Measurements from ENCODE around the gene YWHAG.
"Not testable (repeated sequence)": the region's sequence is repeated elsewhere in the genome, so short reads cannot be mapped to it uniquely, and the experiment has no call there.

The YWHAG gene

GRCh38 chr7:76338298-76339084, 20.3 kb downstream of the YWHAG start:
- H3F3A ChIP-seq (ENCODE audit: insufficient read depth, low read length) = no peaks in the 10 kb centered on the region
- H4K20me1 ChIP-seq (ENCODE audit: insufficient read depth, low read length) = peaks cover 16% of the 10 kb centered on the region
- no peak overlapping the region for H2AFZ ChIP-seq (ENCODE audit: low read length)
- H3K9ac ChIP-seq (ENCODE audit: low read length) = no peak overlapping the region
- no peak overlapping the region for H3K4me2 ChIP-seq (ENCODE audit: low read length)
- no peak overlapping the region for H3K27ac ChIP-seq (ENCODE audit: low read depth, low read length, poor library complexity, severe bottlenecking)
- H3K36me3 ChIP-seq (ENCODE audit: insufficient read depth, low read length) = peaks cover 92% of the 10 kb centered on the region
- H3K4me1 ChIP-seq (ENCODE audit: insufficient read depth, low read length, severe bottlenecking) = no peaks in the 10 kb centered on the region
- TF ChIP-seq EZH2 (IDR thresholded peaks at IDR 0.05; ENCODE audit: borderline replicate concordance, low read length) (no peak), CTCF (IDR thresholded peaks at IDR 0.05; ENCODE audit: low read length) (no peak)
- H3K4me3 ChIP-seq (ENCODE audit: low read depth, low read length, poor library complexity, severe bottlenecking) = no peak overlapping the region
- no peaks in the 10 kb centered on the region for H3K9me2 ChIP-seq (ENCODE audit: low read depth, low read length)
- no peaks in the 10 kb centered on the region for H3K27me3 ChIP-seq (ENCODE audit: insufficient read depth, low read length)
- no peaks in the 10 kb centered on the region for H3K9me3 ChIP-seq (ENCODE audit: low read length)
- H3K79me2 ChIP-seq (ENCODE audit: insufficient read depth, low read length) = peaks cover 99% of the 10 kb centered on the region

- Histone ChIP-seq H3K9me3 (ENCODE audit: low read length) (no peaks in the 10 kb centered on the region), H3K79me2 (ENCODE audit: insufficient read depth, low read length) (peaks cover 98% of the 10 kb centered on the region), H3K4me1 (ENCODE audit: insufficient read depth, low read length, severe bottlenecking) (no peaks in the 10 kb centered on the region), H3K4me3 (ENCODE audit: low read depth, low read length, poor library complexity, severe bottlenecking) (no peak overlapping the region), H4K20me1 (ENCODE audit: insufficient read depth, low read length) (peaks cover 16% of the 10 kb centered on the region), H3K27ac (ENCODE audit: low read depth, low read length, poor library complexity, severe bottlenecking) (no peak overlapping the region), H3K4me2 (ENCODE audit: low read length) (no peak overlapping the region), H3K9ac (ENCODE audit: low read length) (no peak overlapping the region), H3K36me3 (ENCODE audit: insufficient read depth, low read length) (peaks cover 90% of the 10 kb centered on the region), H2AFZ (ENCODE audit: low read length) (no peak overlapping the region), H3K9me2 (ENCODE audit: low read depth, low read length) (no peaks in the 10 kb centered on the region), H3K27me3 (ENCODE audit: insufficient read depth, low read length) (no peaks in the 10 kb centered on the region), H3F3A (ENCODE audit: insufficient read depth, low read length) (no peaks in the 10 kb centered on the region)
- TF ChIP-seq CTCF (IDR thresholded peaks at IDR 0.05; ENCODE audit: low read length) (no peak), EZH2 (IDR thresholded peaks at IDR 0.05; ENCODE audit: borderline replicate concordance, low read length) (no peak)
Measured at GRCh38 chr7:76337147-76337546, 21.6 kb downstream of the YWHAG start.

GRCh38 chr7:76336094-76336493, 22.7 kb downstream of the YWHAG start:
- no peak overlapping the region for H3K9ac ChIP-seq (ENCODE audit: low read length)
- H4K20me1 ChIP-seq (ENCODE audit: insufficient read depth, low read length) = peaks cover 16% of the 10 kb centered on the region
- no peaks in the 10 kb centered on the region for H3F3A ChIP-seq (ENCODE audit: insufficient read depth, low read length)
- no peak overlapping the region for H2AFZ ChIP-seq (ENCODE audit: low read length)
- H3K36me3 ChIP-seq (ENCODE audit: insufficient read depth, low read length) = peaks cover 90% of the 10 kb centered on the region
- no peaks in the 10 kb centered on the region for H3K9me3 ChIP-seq (ENCODE audit: low read length)
- H3K4me3 ChIP-seq (ENCODE audit: low read depth, low read length, poor library complexity, severe bottlenecking) = no peak overlapping the region
- H3K27me3 ChIP-seq (ENCODE audit: insufficient read depth, low read length) = no peaks in the 10 kb centered on the region
- TF ChIP-seq CTCF (IDR thresholded peaks at IDR 0.05; ENCODE audit: low read length) (no peak), EZH2 (IDR thresholded peaks at IDR 0.05; ENCODE audit: borderline replicate concordance, low read length) (no peak)
- H3K9me2 ChIP-seq (ENCODE audit: low read depth, low read length) = no peaks in the 10 kb centered on the region
- H3K79me2 ChIP-seq (ENCODE audit: insufficient read depth, low read length) = peaks cover 98% of the 10 kb centered on the region
- no peak overlapping the region for H3K27ac ChIP-seq (ENCODE audit: low read depth, low read length, poor library complexity, severe bottlenecking)
- no peaks in the 10 kb centered on the region for H3K4me1 ChIP-seq (ENCODE audit: insufficient read depth, low read length, severe bottlenecking)
- no peak overlapping the region for H3K4me2 ChIP-seq (ENCODE audit: low read length)

GRCh38 chr7:76335417-76335816, 23.4 kb downstream of the YWHAG start:
- Histone ChIP-seq H3K79me2 (ENCODE audit: insufficient read depth, low read length) (peaks cover 98% of the 10 kb centered on the region), H4K20me1 (ENCODE audit: insufficient read depth, low read length) (peaks cover 16% of the 10 kb centered on the region), H3K36me3 (ENCODE audit: insufficient read depth, low read length) (peaks cover 89% of the 10 kb centered on the region)
- H3K27me3 ChIP-seq (ENCODE audit: insufficient read depth, low read length); H3K9me3 ChIP-seq (ENCODE audit: low read length); H3K4me1 ChIP-seq (ENCODE audit: insufficient read depth, low read length, severe bottlenecking); H3F3A ChIP-seq (ENCODE audit: insufficient read depth, low read length); H2AFZ ChIP-seq (ENCODE audit: low read length); H3K4me2 ChIP-seq (ENCODE audit: low read length); H3K4me3 ChIP-seq (ENCODE audit: low read depth, low read length, poor library complexity, severe bottlenecking); H3K9me2 ChIP-seq (ENCODE audit: low read depth, low read length); H3K9ac ChIP-seq (ENCODE audit: low read length); H3K27ac ChIP-seq (ENCODE audit: low read depth, low read length, poor library complexity, severe bottlenecking): not testable (repeated sequence)
